HG02870 (cell line): Measurements from ENCODE around the gene HAUS7.

Experiments
- ATAC-seq: cut with Tn5 transposase; IDR thresholded peaks from one replicate; pipeline ENCODE4 v1.9.1; 2021; ENCODE audit warnings: mild to moderate bottlenecking, moderate library complexity; ENCODE audit not compliant: unreplicated experiment

HAUS7 gene

GRCh38 chrX:153441981-153442380 is 28.4 kb downstream of the HAUS7 start:
- no peak for ATAC-seq

- no peak for ATAC-seq
Observed at GRCh38 chrX:153441296-153441695, 29.1 kb downstream of the HAUS7 start.

GRCh38 chrX:153440556-153441135 is 29.7 kb downstream of the HAUS7 start:
- no peak for ATAC-seq

GRCh38 chrX:153439977-153440376 is 30.4 kb downstream of the HAUS7 start:
- no peak for ATAC-seq

GRCh38 chrX:153438532-153438931 is 31.8 kb downstream of the HAUS7 start:
- no peak for ATAC-seq

- no peak for ATAC-seq
Observed at GRCh38 chrX:153435845-153436244, 34.5 kb downstream of the HAUS7 start.

- ATAC-seq = no peak
Observed at GRCh38 chrX:153434801-153435200, 35.6 kb downstream of the HAUS7 start.

- no peak for ATAC-seq
Observed at GRCh38 chrX:153433781-153434285, 36.5 kb downstream of the HAUS7 start.

- no peak for ATAC-seq
Observed at GRCh38 chrX:153433161-153433680, 37.2 kb downstream of the HAUS7 start.

- ATAC-seq = no peak
Observed at GRCh38 chrX:153430796-153431195, 39.6 kb downstream of the HAUS7 start.

GRCh38 chrX:153426204-153426603 is 44.2 kb downstream of the HAUS7 start:
- ATAC-seq = no peak

- ATAC-seq = no peak
Observed at GRCh38 chrX:153423652-153424051, 46.7 kb downstream of the HAUS7 start.

GRCh38 chrX:153421856-153422255 is 48.5 kb downstream of the HAUS7 start:
- no peak for ATAC-seq

GRCh38 chrX:153420851-153421599 is 49.4 kb downstream of the HAUS7 start:
- no peak for ATAC-seq

GRCh38 chrX:153417637-153418036 is 52.7 kb downstream of the HAUS7 start:
- ATAC-seq = no peak

GRCh38 chrX:153416781-153417450 is 53.5 kb downstream of the HAUS7 start:
- no peak for ATAC-seq

- no peak for ATAC-seq
Observed at GRCh38 chrX:153414856-153415510, 55.4 kb downstream of the HAUS7 start.

GRCh38 chrX:153413731-153414130 is 56.6 kb downstream of the HAUS7 start:
- no peak for ATAC-seq

GRCh38 chrX:153412746-153413720 is 57.3 kb downstream of the HAUS7 start:
- ATAC-seq = no peak

GRCh38 chrX:153411988-153412574 is 58.3 kb downstream of the HAUS7 start:
- no peak for ATAC-seq
